Ovary (tissue), 3 donors: ENCODE results near the gene CNTRL.

ENCODE experiments used
- EP300 ChIP-seq: sonication (generic); formaldehyde crosslinking; IDR thresholded peaks from one replicate; pipeline ENCODE4 v1.6.1; 2017; ENCODE audit warnings: antibody characterized with exemption
- POLR2A ChIP-seq: fragments of 450-650 bp; IDR thresholded peaks from one replicate; pipeline ENCODE4 v1.6.1; 2017; ENCODE audit warnings: antibody characterized with exemption, mild to moderate bottlenecking, moderate library complexity
- TF ChIP-seq, protein P1 (sequence below), 3 donors: fragments of 450-650 bp in 2 of 3; fragments of 200-600 bp in 1 of 3; IDR thresholded peaks; one replicate each; pipeline versions ENCODE4 v1.5.1 to v1.8.0; 2016 to 2022; ENCODE audit warnings: antibody characterized with exemption in 3 of 3, mild to moderate bottlenecking in 1 of 3
- donor health status: DM: no; HTN: no; CAD: no.

- TF ChIP-seq, protein P1, sequence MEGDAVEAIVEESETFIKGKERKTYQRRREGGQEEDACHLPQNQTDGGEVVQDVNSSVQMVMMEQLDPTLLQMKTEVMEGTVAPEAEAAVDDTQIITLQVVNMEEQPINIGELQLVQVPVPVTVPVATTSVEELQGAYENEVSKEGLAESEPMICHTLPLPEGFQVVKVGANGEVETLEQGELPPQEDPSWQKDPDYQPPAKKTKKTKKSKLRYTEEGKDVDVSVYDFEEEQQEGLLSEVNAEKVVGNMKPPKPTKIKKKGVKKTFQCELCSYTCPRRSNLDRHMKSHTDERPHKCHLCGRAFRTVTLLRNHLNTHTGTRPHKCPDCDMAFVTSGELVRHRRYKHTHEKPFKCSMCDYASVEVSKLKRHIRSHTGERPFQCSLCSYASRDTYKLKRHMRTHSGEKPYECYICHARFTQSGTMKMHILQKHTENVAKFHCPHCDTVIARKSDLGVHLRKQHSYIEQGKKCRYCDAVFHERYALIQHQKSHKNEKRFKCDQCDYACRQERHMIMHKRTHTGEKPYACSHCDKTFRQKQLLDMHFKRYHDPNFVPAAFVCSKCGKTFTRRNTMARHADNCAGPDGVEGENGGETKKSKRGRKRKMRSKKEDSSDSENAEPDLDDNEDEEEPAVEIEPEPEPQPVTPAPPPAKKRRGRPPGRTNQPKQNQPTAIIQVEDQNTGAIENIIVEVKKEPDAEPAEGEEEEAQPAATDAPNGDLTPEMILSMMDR (IDR thresholded peaks at IDR 0.05) = no peak
- TF ChIP-seq POLR2A (no peak), EP300 (no peak)
Observed at GRCh38 chr9:121168052-121168451, 93.3 kb downstream of the CNTRL start.
